ENCODE measurements around the gene RYR3. TPM values are rescaled to one million over a fixed set of nuclear protein-coding genes. Genes with fewer than 3 reads are reported as not detected.

The RYR3 gene
- total and polyA plus RNA-seq, 4 donors, result 13.0 to 33.6 (median 20.0) TPM

GRCh38 chr15:33341953-33342352, 31.2 kb downstream of the RYR3 start:
- Histone ChIP-seq H3K4me3 (ENCODE audit: low read depth, low read length) (no peak overlapping the region), H3K4me1 (ENCODE audit: control insufficient read depth, insufficient read depth, low read length) (no peaks in the 10 kb centered on the region), H3K36me3 (ENCODE audit: control insufficient read depth, insufficient read depth, low read length) (no peaks in the 10 kb centered on the region), H3K27ac (ENCODE audit: low read depth, low read length) (no peak overlapping the region), H3K27me3 (ENCODE audit: control insufficient read depth, insufficient read depth, low read length) (no peaks in the 10 kb centered on the region), H3K9me3 (ENCODE audit: control insufficient read depth, insufficient read depth, low read length) (no peaks in the 10 kb centered on the region)
- DNase-seq (ENCODE audit: low read depth in 4 of 6, low spot score in 6 of 6), result peak in 1 of 6 donors; percentile 14
- WGBS (ENCODE audit: insufficient coverage), result 69% methylated on average over 4 of the region's 4 CpGs

- no peak overlapping the region for H3K27ac ChIP-seq (ENCODE audit: low read depth, low read length)
- no peak overlapping the region for H3K4me3 ChIP-seq (ENCODE audit: low read depth, low read length)
- no peaks in the 10 kb centered on the region for H3K4me1 ChIP-seq (ENCODE audit: control insufficient read depth, insufficient read depth, low read length)
- DNase-seq (ENCODE audit: low read depth in 4 of 6, low spot score in 6 of 6), result no peak
- no peaks in the 10 kb centered on the region for H3K36me3 ChIP-seq (ENCODE audit: control insufficient read depth, insufficient read depth, low read length)
- no peaks in the 10 kb centered on the region for H3K27me3 ChIP-seq (ENCODE audit: control insufficient read depth, insufficient read depth, low read length)
- H3K9me3 ChIP-seq (ENCODE audit: control insufficient read depth, insufficient read depth, low read length), result no peaks in the 10 kb centered on the region
- no CpG with 5 or more reads among the region's 5 CpGs for WGBS (ENCODE audit: insufficient coverage)
Observed at GRCh38 chr15:33343275-33343674, 32.5 kb downstream of the RYR3 start.

- no CpG with 5 or more reads among the region's 2 CpGs for WGBS (ENCODE audit: insufficient coverage)
Observed at GRCh38 chr15:33344111-33344510, 33.3 kb downstream of the RYR3 start.

GRCh38 chr15:33344530-33344929, 33.8 kb downstream of the RYR3 start:
- Histone ChIP-seq H3K4me1 (ENCODE audit: control insufficient read depth, insufficient read depth, low read length) (no peaks in the 10 kb centered on the region), H3K4me3 (ENCODE audit: low read depth, low read length) (no peak overlapping the region), H3K36me3 (ENCODE audit: control insufficient read depth, insufficient read depth, low read length) (no peaks in the 10 kb centered on the region), H3K9me3 (ENCODE audit: control insufficient read depth, insufficient read depth, low read length) (no peaks in the 10 kb centered on the region), H3K27me3 (ENCODE audit: control insufficient read depth, insufficient read depth, low read length) (no peaks in the 10 kb centered on the region), H3K27ac (ENCODE audit: low read depth, low read length) (no peak overlapping the region)
- no peak for DNase-seq (ENCODE audit: low read depth in 4 of 6, low spot score in 6 of 6)
- WGBS (ENCODE audit: insufficient coverage), result 71% methylated on average over 1 of the region's 1 CpG

More at GRCh38 chr15:33344111-33344510, 33.3 kb downstream of the RYR3 start:
- Histone ChIP-seq H3K27me3 (ENCODE audit: control insufficient read depth, insufficient read depth, low read length) (no peaks in the 10 kb centered on the region), H3K9me3 (ENCODE audit: control insufficient read depth, insufficient read depth, low read length) (no peaks in the 10 kb centered on the region), H3K27ac (ENCODE audit: low read depth, low read length) (no peak overlapping the region), H3K36me3 (ENCODE audit: control insufficient read depth, insufficient read depth, low read length) (no peaks in the 10 kb centered on the region), H3K4me1 (ENCODE audit: control insufficient read depth, insufficient read depth, low read length) (no peaks in the 10 kb centered on the region), H3K4me3 (ENCODE audit: low read depth, low read length) (no peak overlapping the region)
- no peak for DNase-seq (ENCODE audit: low read depth in 4 of 6, low spot score in 6 of 6)

GRCh38 chr15:33354411-33354810, 43.6 kb downstream of the RYR3 start:
- WGBS (ENCODE audit: insufficient coverage), result no CpG with 5 or more reads among the region's 1 CpG
- H3K36me3 ChIP-seq (ENCODE audit: control insufficient read depth, insufficient read depth, low read length), result no peaks in the 10 kb centered on the region
- DNase-seq (ENCODE audit: low read depth in 4 of 6, low spot score in 6 of 6), result no peak
- H3K4me1 ChIP-seq (ENCODE audit: control insufficient read depth, insufficient read depth, low read length), result peaks cover 9% of the 10 kb centered on the region
- no peaks in the 10 kb centered on the region for H3K27me3 ChIP-seq (ENCODE audit: control insufficient read depth, insufficient read depth, low read length)
- H3K9me3 ChIP-seq (ENCODE audit: control insufficient read depth, insufficient read depth, low read length), result no peaks in the 10 kb centered on the region
- H3K4me3 ChIP-seq (ENCODE audit: low read depth, low read length), result no peak overlapping the region
- no peak overlapping the region for H3K27ac ChIP-seq (ENCODE audit: low read depth, low read length)

- Histone ChIP-seq H3K27me3 (ENCODE audit: control insufficient read depth, insufficient read depth, low read length) (no peaks in the 10 kb centered on the region), H3K4me1 (ENCODE audit: control insufficient read depth, insufficient read depth, low read length) (peaks cover 9% of the 10 kb centered on the region), H3K36me3 (ENCODE audit: control insufficient read depth, insufficient read depth, low read length) (no peaks in the 10 kb centered on the region), H3K9me3 (ENCODE audit: control insufficient read depth, insufficient read depth, low read length) (no peaks in the 10 kb centered on the region), H3K27ac (ENCODE audit: low read depth, low read length) (no peak overlapping the region), H3K4me3 (ENCODE audit: low read depth, low read length) (no peak overlapping the region)
- DNase-seq (ENCODE audit: low read depth in 4 of 6, low spot score in 6 of 6), result no peak
- WGBS (ENCODE audit: insufficient coverage), result 68% methylated on average over 2 of the region's 4 CpGs
Observed at GRCh38 chr15:33357845-33358244, 47.1 kb downstream of the RYR3 start.

GRCh38 chr15:33358306-33358705, 47.5 kb downstream of the RYR3 start:
- no peaks in the 10 kb centered on the region for H3K36me3 ChIP-seq (ENCODE audit: control insufficient read depth, insufficient read depth, low read length)
- no peak overlapping the region for H3K4me3 ChIP-seq (ENCODE audit: low read depth, low read length)
- H3K27me3 ChIP-seq (ENCODE audit: control insufficient read depth, insufficient read depth, low read length), result no peaks in the 10 kb centered on the region
- H3K4me1 ChIP-seq (ENCODE audit: control insufficient read depth, insufficient read depth, low read length), result peaks cover 9% of the 10 kb centered on the region
- peak in 2 of 6 donors; percentile 22 to 63 for DNase-seq (ENCODE audit: low read depth in 4 of 6, low spot score in 6 of 6)
- WGBS (ENCODE audit: insufficient coverage), result no CpG with 5 or more reads among the region's 2 CpGs
- no peaks in the 10 kb centered on the region for H3K9me3 ChIP-seq (ENCODE audit: control insufficient read depth, insufficient read depth, low read length)
- H3K27ac ChIP-seq (ENCODE audit: low read depth, low read length), result no peak overlapping the region

- Histone ChIP-seq H3K9me3 (ENCODE audit: control insufficient read depth, insufficient read depth, low read length) (no peaks in the 10 kb centered on the region), H3K4me3 (ENCODE audit: low read depth, low read length) (no peak overlapping the region), H3K36me3 (ENCODE audit: control insufficient read depth, insufficient read depth, low read length) (no peaks in the 10 kb centered on the region), H3K4me1 (ENCODE audit: control insufficient read depth, insufficient read depth, low read length) (peaks cover 9% of the 10 kb centered on the region), H3K27ac (ENCODE audit: low read depth, low read length) (no peak overlapping the region), H3K27me3 (ENCODE audit: control insufficient read depth, insufficient read depth, low read length) (no peaks in the 10 kb centered on the region)
- DNase-seq (ENCODE audit: low read depth in 4 of 6, low spot score in 6 of 6), result peak in 3 of 6 donors; percentile 11 to 71 (median 36)
- WGBS (ENCODE audit: insufficient coverage), result 43% methylated on average over 1 of the region's 1 CpG
Observed at GRCh38 chr15:33360886-33361285, 50.1 kb downstream of the RYR3 start.

- Histone ChIP-seq H3K4me1 (ENCODE audit: control insufficient read depth, insufficient read depth, low read length) (no peaks in the 10 kb centered on the region), H3K9me3 (ENCODE audit: control insufficient read depth, insufficient read depth, low read length) (no peaks in the 10 kb centered on the region), H3K27ac (ENCODE audit: low read depth, low read length) (no peak overlapping the region), H3K27me3 (ENCODE audit: control insufficient read depth, insufficient read depth, low read length) (peaks cover 2% of the 10 kb centered on the region), H3K36me3 (ENCODE audit: control insufficient read depth, insufficient read depth, low read length) (no peaks in the 10 kb centered on the region), H3K4me3 (ENCODE audit: low read depth, low read length) (no peak overlapping the region)
- WGBS (ENCODE audit: insufficient coverage), result 88% methylated on average over 1 of the region's 3 CpGs
- peak in 1 of 6 donors; percentile 62 for DNase-seq (ENCODE audit: low read depth in 4 of 6, low spot score in 6 of 6)
Observed at GRCh38 chr15:33369941-33370622, 59.3 kb downstream of the RYR3 start.

GRCh38 chr15:33370623-33371020, 59.9 kb downstream of the RYR3 start:
- peaks cover 2% of the 10 kb centered on the region for H3K27me3 ChIP-seq (ENCODE audit: control insufficient read depth, insufficient read depth, low read length)
- H3K36me3 ChIP-seq (ENCODE audit: control insufficient read depth, insufficient read depth, low read length), result no peaks in the 10 kb centered on the region
- H3K27ac ChIP-seq (ENCODE audit: low read depth, low read length), result no peak overlapping the region
- no peak overlapping the region for H3K4me3 ChIP-seq (ENCODE audit: low read depth, low read length)
- WGBS (ENCODE audit: insufficient coverage), result no CpG with 5 or more reads among the region's 3 CpGs
- no peak for DNase-seq (ENCODE audit: low read depth in 4 of 6, low spot score in 6 of 6)
- no peaks in the 10 kb centered on the region for H3K4me1 ChIP-seq (ENCODE audit: control insufficient read depth, insufficient read depth, low read length)
- no peaks in the 10 kb centered on the region for H3K9me3 ChIP-seq (ENCODE audit: control insufficient read depth, insufficient read depth, low read length)
